SK-N-SH (cell line): Measurements from ENCODE around the gene CFAP221. TPM values are rescaled to one million over a fixed set of nuclear protein-coding genes. Genes with fewer than 3 reads are reported as not detected.

ENCODE experiments used
- CTCF ChIA-PET: fragments of 300-600, 350-600 bp; formaldehyde crosslinking; extraction: SDS; loops from one replicate; lab custom pipeline; 2021; lab: Yijun Ruan, JAX
- POLR2A ChIA-PET: fragments of 350-600 bp; sonication (Branson Sonifier 250); formaldehyde crosslinking; extraction: SDS; loops from one replicate; lab custom pipeline; 2020; ENCODE audit warnings: antibody characterized with exemption, inconsistent platforms; lab: Yijun Ruan, JAX
- DNase-seq: peaks from one replicate; pipeline ENCODE4 v3.0.0; 2012
- H2AFZ ChIP-seq: fragments of 200-600 bp; sonication (generic); 2 replicates; pipeline ENCODE4 v1.8.1; 2016; ENCODE audit warnings: antibody characterized with exemption, mild to moderate bottlenecking, low read depth
- H3F3A ChIP-seq: fragments of 200-600 bp; sonication (generic); replicated peaks from 2 replicates; pipeline ENCODE3; 2016; ENCODE audit warnings: antibody characterized with exemption, mild to moderate bottlenecking; ENCODE audit not compliant: insufficient read depth
- H3K27ac ChIP-seq, 2 experiments: fragments of 200-500 bp in 1 of 2; fragments of 200-600 bp in 1 of 2; sonication (Bioruptor generic) in 1 of 2; sonication (generic), shearing (Covaris generic) in 1 of 2; 2 replicates each; pipeline versions ENCODE4 v1.5.1 to v1.6.1; 2014 to 2016; ENCODE audit warnings: low read depth in 2 of 2, inconsistent platforms in 1 of 2, low read length in 1 of 2, mild to moderate bottlenecking in 1 of 2, mixed read lengths in 1 of 2
- H3K27me3 ChIP-seq: fragments of 200-600 bp; sonication (generic), shearing (Covaris generic); 2 replicates; pipeline ENCODE4 v1.6.1; 2016; ENCODE audit warnings: mixed run types; ENCODE audit not compliant: insufficient read depth
- H3K36me3 ChIP-seq, 2 experiments: fragments of 200-500 bp in 1 of 2; fragments of 200-600 bp in 1 of 2; sonication (Bioruptor generic) in 1 of 2; sonication (generic) in 1 of 2; replicated peaks in 1 of 2; 2 replicates each; pipeline versions ENCODE3 to v1.5.1; 2014 to 2016; ENCODE audit warnings: low read length in 1 of 2, mild to moderate bottlenecking in 1 of 2; ENCODE audit not compliant: insufficient read depth in 2 of 2, control insufficient read depth in 1 of 2
- H3K4me1 ChIP-seq, 2 experiments: fragments of 200-500 bp in 1 of 2; fragments of 200-600 bp in 1 of 2; sonication (Bioruptor generic) in 1 of 2; sonication (generic), shearing (Covaris generic) in 1 of 2; 2 replicates each; pipeline versions ENCODE4 v1.5.1 to v1.6.1; 2014 to 2016; ENCODE audit warnings: low read depth in 1 of 2, low read length in 1 of 2, mixed run types in 1 of 2; ENCODE audit not compliant: insufficient read depth in 2 of 2, control insufficient read depth in 1 of 2
- H3K4me2 ChIP-seq: fragments of 200-600 bp; sonication (generic), shearing (Covaris generic); 2 replicates; pipeline ENCODE4 v1.6.1; 2017; ENCODE audit warnings: mixed run types
- H3K4me3 ChIP-seq, 2 experiments: fragments of 200-500 bp in 1 of 2; fragments of 200-600 bp in 1 of 2; sonication (Bioruptor generic) in 1 of 2; sonication (generic), shearing (Covaris generic) in 1 of 2; 2 replicates each; pipeline versions ENCODE4 v1.5.1 to v1.8.1; 2014 to 2016; ENCODE audit warnings: low read depth in 2 of 2, inconsistent platforms in 1 of 2, low read length in 1 of 2, mild to moderate bottlenecking in 1 of 2, mixed read lengths in 1 of 2, moderate library complexity in 1 of 2
- H3K79me2 ChIP-seq: fragments of 200-600 bp; sonication (generic); 2 replicates; pipeline ENCODE4 v1.8.1; 2017; ENCODE audit warnings: mild to moderate bottlenecking; ENCODE audit not compliant: insufficient read depth
- H3K9ac ChIP-seq: fragments of 200-600 bp; sonication (generic); 2 replicates; pipeline ENCODE4 v1.6.1; 2017; ENCODE audit warnings: mixed run types
- H3K9me2 ChIP-seq: fragments of 200-600 bp; sonication (generic); 2 replicates; pipeline ENCODE4 v1.6.1; 2017; ENCODE audit warnings: mixed run types
- H3K9me3 ChIP-seq: fragments of 200-600 bp; sonication (generic); 2 replicates; pipeline ENCODE4 v1.6.1; 2017; ENCODE audit warnings: mixed run types, mild to moderate bottlenecking, moderate library complexity
- H4K20me1 ChIP-seq: fragments of 200-600 bp; sonication (generic); 2 replicates; pipeline ENCODE4 v1.6.1; 2017; ENCODE audit warnings: mild to moderate bottlenecking, mixed run types; ENCODE audit not compliant: insufficient read depth
- ELF1 ChIP-seq: IDR thresholded peaks from 2 replicates; pipeline ENCODE4 v1.4.0; 2012
- EP300 ChIP-seq, 2 experiments: IDR thresholded peaks; 2 replicates each; pipeline versions ENCODE4 v1.4.0 to v1.6.1; 2012; ENCODE audit warnings: borderline replicate concordance in 1 of 2, low read depth in 1 of 2, low read length in 1 of 2
- EZH2phosphoT487 ChIP-seq: fragments of 200-600 bp; sonication (generic); IDR thresholded peaks from 2 replicates; pipeline ENCODE4 v1.6.1; 2017; ENCODE audit warnings: low read depth, mixed run types, mild to moderate bottlenecking, antibody characterized with exemption, moderate library complexity, borderline replicate concordance
- GABPA ChIP-seq: IDR thresholded peaks from 2 replicates; pipeline ENCODE4 v1.4.0; 2012; ENCODE audit warnings: low read depth, mild to moderate bottlenecking
- GATA2 ChIP-seq: sonication (generic); formaldehyde crosslinking; IDR thresholded peaks from 2 replicates; pipeline ENCODE4 v1.5.0; 2020; ENCODE audit warnings: mild to moderate bottlenecking, missing genetic modification reagents
- MAX ChIP-seq: IDR thresholded peaks from 2 replicates; pipeline ENCODE4 v1.4.0; 2012; ENCODE audit warnings: low read depth
- MXI1 ChIP-seq: IDR thresholded peaks from 2 replicates; pipeline ENCODE4 v1.6.1; 2012; ENCODE audit warnings: mild to moderate bottlenecking, low read depth, low read length, improper control_type of control experiment
- PBX3 ChIP-seq: IDR thresholded peaks from 2 replicates; pipeline ENCODE4; 2012
- POLR2AphosphoS5 ChIP-seq: IDR thresholded peaks from 2 replicates; pipeline ENCODE4 v1.6.1; 2012; ENCODE audit warnings: low read depth, low read length
- REST ChIP-seq: IDR thresholded peaks from 2 replicates; pipeline ENCODE4 v1.6.1; 2012; ENCODE audit warnings: mild to moderate bottlenecking, low read depth, low read length, moderate library complexity
- SIN3A ChIP-seq: IDR thresholded peaks from 2 replicates; pipeline ENCODE4 v1.6.1; 2012; ENCODE audit warnings: low read depth, mild to moderate bottlenecking, low read length, moderate library complexity, borderline replicate concordance
- SMC3 ChIP-seq: IDR thresholded peaks from 2 replicates; pipeline ENCODE4 v1.6.1; 2012; ENCODE audit warnings: low read depth, low read length, improper control_type of control experiment
- TAF1 ChIP-seq: IDR thresholded peaks from 2 replicates; pipeline ENCODE4 v1.6.1; 2012; ENCODE audit warnings: low read depth, mild to moderate bottlenecking, low read length, moderate library complexity, borderline replicate concordance
- TCF12 ChIP-seq: IDR thresholded peaks from 2 replicates; pipeline ENCODE4 v1.4.0; 2012
- TEAD4 ChIP-seq: IDR thresholded peaks from 2 replicates; pipeline ENCODE4 v1.4.0; 2012; ENCODE audit warnings: mild to moderate bottlenecking, borderline replicate concordance; ENCODE audit not compliant: insufficient read depth
- USF1 ChIP-seq: IDR thresholded peaks from 2 replicates; pipeline ENCODE4 v1.4.0; 2012; ENCODE audit warnings: low read depth, borderline replicate concordance
- WGBS: methylation state at CpG from one replicate; pipeline ENCODE4 v1.1.6; 2017; ENCODE audit warnings: low lambda C conversion rate; 5-methylcytosine and 5-hydroxymethylcytosine counted together
- polyA plus RNA-seq, 3 experiments: library from polyadenylated mRNA; depleted of rRNA; stranded (reverse); fragments of >200 nt; gene quantifications; 2 replicates each; pipeline ENCODE4 v1.2.3, GENCODE V29; 2012

The CFAP221 gene
- 0.12 and 0.15 TPM in 2 replicates for polyA plus RNA-seq (2012; rRNA removed)
- polyA plus RNA-seq (2012; cell fraction: cytosol; rRNA removed) = 0.05 and 0.28 TPM in 2 replicates
- 0.05 and 0.11 TPM in 2 replicates for polyA plus RNA-seq (2012; cell fraction: nucleus; rRNA removed)

GRCh38 chr2:119544075-119544938 lies at the start of gene CFAP221:
Gene CFAP221, plus strand, starts transcription at chr2:119544449. Its CDS starts 1,683 bp downstream, at chr2:119546132.
- Histone ChIP-seq H3K9me2 (no peaks in the 10 kb centered on the region), H3K27me3 (no peaks in the 10 kb centered on the region), H3K4me3 (peak within 1 kb of the TSS; percentile 58 to 67), H2AFZ (peak within 1 kb of the TSS; percentile 94), H3F3A (no peaks in the 10 kb centered on the region), H3K9ac (peak within 1 kb of the TSS; percentile 51; the same call in 1 of the 2 replicates), H4K20me1 (no peaks in the 10 kb centered on the region), H3K36me3 (no peaks in the 10 kb centered on the region), H3K27ac (no peak within 1 kb of the TSS), H3K4me1 (peaks cover 0 to 3% of the 10 kb centered on the region in 2 experiments; a peak in 2 of 4 replicates), H3K4me2 (peak within 1 kb of the TSS; percentile 81), H3K79me2 (no peaks in the 10 kb centered on the region), H3K9me3 (no peaks in the 10 kb centered on the region)
- POLR2A ChIA-PET = no interaction called here
- TF ChIP-seq POLR2AphosphoS5 (no peak), USF1 (no peak), TCF12 (no peak), SMC3 (no peak), PBX3 (peak; percentile 81), MXI1 (0 out of 2 replicates have a peak, but pooled peaks have one; percentile 52), EZH2phosphoT487 (no peak), ELF1 (no peak), TAF1 (no peak), SIN3A (no peak), MAX (no peak)
- CTCF ChIA-PET = interaction anchor here (1.0 kb wide), 1 partner anchor 60 kb away, joined by 4 read pairs; no protein-coding TSS in a partner anchor
- DNase-seq = peak; percentile 94
- 21% methylated on average over 46 of the region's 89 CpGs for WGBS

GRCh38 chr2:119495948-119496347 lies 48.3 kb upstream of the CFAP221 start:
- CTCF ChIA-PET = interaction anchor here (1.2 to 3.5 kb wide), 3 partner anchors 20 to 145 kb away, joined by 3 to 19 read pairs (median 3); no protein-coding TSS in a partner anchor
- H3K9me2 ChIP-seq = no peaks in the 10 kb centered on the region
- H3K4me2 ChIP-seq = no peak overlapping the region
- H3K79me2 ChIP-seq = no peaks in the 10 kb centered on the region
- POLR2A ChIA-PET = no interaction called here
- 0 out of 2 replicates have a peak, but pooled peaks cover 7% of the 10 kb centered on the region for H3K27me3 ChIP-seq
- H3K4me1 ChIP-seq = peaks cover 0 to 5% of the 10 kb centered on the region in 2 experiments; a peak in 1 of 4 replicates
- no peak overlapping the region for H3K27ac ChIP-seq
- WGBS = 40% methylated on average over 2 of the region's 2 CpGs
- H2AFZ ChIP-seq = no peak overlapping the region
- H3K9ac ChIP-seq = no peak overlapping the region
- H3K36me3 ChIP-seq = no peaks in the 10 kb centered on the region
- no peak overlapping the region for H3K4me3 ChIP-seq
- no peaks in the 10 kb centered on the region for H3K9me3 ChIP-seq
- DNase-seq = no peak
- H3F3A ChIP-seq = no peaks in the 10 kb centered on the region
- H4K20me1 ChIP-seq = no peaks in the 10 kb centered on the region
- TF ChIP-seq GATA2 (CRISPR knock-in tag) = no peak
- TF ChIP-seq POLR2AphosphoS5 = no peak
- no peak for TF ChIP-seq EP300 (IDR thresholded peaks at IDR 0.05; ENCODE audit: borderline replicate concordance in 1 of 2, low read depth in 1 of 2, low read length in 1 of 2)
- TF ChIP-seq ELF1 = no peak
- TF ChIP-seq USF1 = no peak
- no peak for TF ChIP-seq GABPA
- no peak for TF ChIP-seq TEAD4
- TF ChIP-seq EZH2phosphoT487 = no peak
- no peak for TF ChIP-seq TCF12
- no peak for TF ChIP-seq REST
